Small intestine (tissue), 7 donors: ENCODE measurements around the gene SLIT1. TPM values are rescaled to one million over a fixed set of nuclear protein-coding genes. Genes with fewer than 3 reads are reported as not detected.
A peak's percentile ranks its signal among the peaks of the same experiment; 100 is the strongest.

Experiments used
- DNase-seq, 2 donors: peaks; one replicate each; pipeline versions ENCODE4 v3.0.0 to v3.0.0-alpha.2; 2013
- FAIRE-seq: peaks from 2 replicates; lab custom pipeline; 2012; peaks lifted over from hg19 to GRCh38; lab: Jason Lieb, UNC
- H3K27ac ChIP-seq, 3 donors: one replicate each; pipeline ENCODE4 v1.5.1; 2013; ENCODE audit warnings: low read length in 2 of 3, mild to moderate bottlenecking in 2 of 3, control low read depth in 1 of 3, inconsistent platforms in 1 of 3, low read depth in 1 of 3, moderate library complexity in 1 of 3
- H3K27me3 ChIP-seq, 3 donors: one replicate each; pipeline ENCODE4 v1.6.1; 2013; ENCODE audit warnings: low read length in 3 of 3, inconsistent platforms in 1 of 3; ENCODE audit not compliant: control insufficient read depth in 3 of 3, insufficient read depth in 3 of 3
- H3K36me3 ChIP-seq, 3 donors: one replicate each; pipeline ENCODE4 v1.6.1; 2013; ENCODE audit warnings: low read length in 3 of 3, inconsistent platforms in 1 of 3, low read depth in 1 of 3, mild to moderate bottlenecking in 1 of 3, moderate library complexity in 1 of 3; ENCODE audit not compliant: control insufficient read depth in 3 of 3, insufficient read depth in 2 of 3
- H3K4me1 ChIP-seq, 3 donors: one replicate each; pipeline ENCODE4 v1.6.1; 2013; ENCODE audit warnings: low read length in 2 of 3, inconsistent platforms in 1 of 3, low read depth in 1 of 3, mild to moderate bottlenecking in 1 of 3, moderate library complexity in 1 of 3; ENCODE audit not compliant: control insufficient read depth in 3 of 3, insufficient read depth in 2 of 3
- H3K4me3 ChIP-seq, 3 donors: one replicate each; pipeline ENCODE4 v1.5.1; 2013; ENCODE audit warnings: low read length in 3 of 3, control low read depth in 1 of 3, inconsistent platforms in 1 of 3, low read depth in 1 of 3, mild to moderate bottlenecking in 1 of 3, moderate library complexity in 1 of 3
- H3K9me3 ChIP-seq, 2 donors: one replicate each; pipeline ENCODE4 v1.6.1; 2013; ENCODE audit warnings: low read depth in 1 of 2, low read length in 1 of 2; ENCODE audit not compliant: control insufficient read depth in 2 of 2, insufficient read depth in 1 of 2
- WGBS, 3 donors: extraction: QIAGEN DNeasy Blood & Tissue Kit; methylation state at CpG; one replicate each; pipeline ENCODE4 v1.1.7; 2013; 5-methylcytosine and 5-hydroxymethylcytosine counted together
- polyA plus RNA-seq, 4 donors: library from polyadenylated mRNA; stranded (reverse) in 3 of 4; unstranded in 1 of 4; fragments of 200-250 nt in 3 of 4; fragments of 120-200 nt in 1 of 4; gene quantifications; one replicate each; pipeline versions ENCODE4 v1.2.1 to v1.2.3, GENCODE V29; 2013
- donor health status: healthy with polysubstance abuse.
- donor health status: control.
- donor health status: control.
- donor health status: Bipolar disorder and iron deficiency.
- donor health status: healthy.

The SLIT1 gene
- polyA plus RNA-seq, 4 donors, result under 0.01 to 0.40 (median 0.12) TPM; not detected in 1

GRCh38 chr10:97174941-97175340, 10.8 kb downstream of the SLIT1 start:
- no peak overlapping the region for H3K4me3 ChIP-seq
- DNase-seq (no peak), FAIRE-seq (no peak)
- H3K27ac ChIP-seq, result no peak overlapping the region
- H3K9me3 ChIP-seq, result no peaks in the 10 kb centered on the region
- no peaks in the 10 kb centered on the region for H3K36me3 ChIP-seq
- no peaks in the 10 kb centered on the region for H3K4me1 ChIP-seq
- H3K27me3 ChIP-seq, result peaks cover 0 to 16% (median 11%) of the 10 kb centered on the region in 3 donors

GRCh38 chr10:97174276-97174775, 11.4 kb downstream of the SLIT1 start:
- WGBS, 3 donors, result 82 to 97% (median 95%) methylated on average over 5 of the region's 5 CpGs
- no peaks in the 10 kb centered on the region for H3K4me1 ChIP-seq
- H3K4me3 ChIP-seq, result no peak overlapping the region
- H3K27ac ChIP-seq, result no peak overlapping the region
- FAIRE-seq, result no peak
- H3K36me3 ChIP-seq, result no peaks in the 10 kb centered on the region
- DNase-seq, result no peak
- peaks cover 0 to 10% (median 5%) of the 10 kb centered on the region in 3 donors for H3K27me3 ChIP-seq
- H3K9me3 ChIP-seq, result no peaks in the 10 kb centered on the region

- no peaks in the 10 kb centered on the region for H3K9me3 ChIP-seq
- no peak for FAIRE-seq
Measured at GRCh38 chr10:97173036-97173435, 12.7 kb downstream of the SLIT1 start.

GRCh38 chr10:97171001-97171400, 14.8 kb downstream of the SLIT1 start:
- Histone ChIP-seq H3K27ac (no peak overlapping the region), H3K36me3 (no peaks in the 10 kb centered on the region), H3K4me1 (no peaks in the 10 kb centered on the region), H3K9me3 (no peaks in the 10 kb centered on the region), H3K4me3 (no peak overlapping the region), H3K27me3 (no peaks in the 10 kb centered on the region)
- FAIRE-seq, result no peak
- DNase-seq, result no peak
- 67 to 83% (median 71%) methylated on average over 13 of the region's 13 CpGs for WGBS, 3 donors

More at GRCh38 chr10:97173036-97173435, 12.7 kb downstream of the SLIT1 start:
- H3K27ac ChIP-seq, result no peak overlapping the region
- no peaks in the 10 kb centered on the region for H3K4me1 ChIP-seq
- no peak for DNase-seq
- 75 to 90% (median 83%) methylated on average over 6 of the region's 6 CpGs for WGBS, 3 donors
- peaks cover 0 to 4% (median 0%) of the 10 kb centered on the region in 3 donors for H3K27me3 ChIP-seq
- H3K4me3 ChIP-seq, result no peak overlapping the region
- H3K36me3 ChIP-seq, result no peaks in the 10 kb centered on the region

- Histone ChIP-seq H3K4me1 (no peaks in the 10 kb centered on the region), H3K4me3 (no peak overlapping the region), H3K27me3 (no peaks in the 10 kb centered on the region), H3K27ac (no peak overlapping the region), H3K36me3 (no peaks in the 10 kb centered on the region), H3K9me3 (no peaks in the 10 kb centered on the region)
- peak in 1 of 2 donors; percentile 70 for DNase-seq
- no peak for FAIRE-seq
- WGBS, 3 donors, result 31 to 71% (median 49%) methylated on average over 14 of the region's 14 CpGs
Measured at GRCh38 chr10:97169911-97170693, 15.7 kb downstream of the SLIT1 start.

GRCh38 chr10:97169063-97169462, 16.7 kb downstream of the SLIT1 start:
- no peak overlapping the region for H3K4me3 ChIP-seq
- H3K36me3 ChIP-seq, result no peaks in the 10 kb centered on the region
- no peaks in the 10 kb centered on the region for H3K9me3 ChIP-seq
- WGBS, 3 donors, result 65 to 81% (median 69%) methylated on average over 5 of the region's 5 CpGs
- no peak overlapping the region for H3K27ac ChIP-seq
- FAIRE-seq (no peak), DNase-seq (no peak)
- H3K27me3 ChIP-seq, result no peaks in the 10 kb centered on the region
- no peaks in the 10 kb centered on the region for H3K4me1 ChIP-seq

GRCh38 chr10:97168645-97169044, 17.1 kb downstream of the SLIT1 start:
- no peak for DNase-seq
- 84 to 87% (median 85%) methylated on average over 2 of the region's 2 CpGs for WGBS, 3 donors
- no peaks in the 10 kb centered on the region for H3K36me3 ChIP-seq
- H3K9me3 ChIP-seq, result no peaks in the 10 kb centered on the region
- no peaks in the 10 kb centered on the region for H3K4me1 ChIP-seq
- H3K4me3 ChIP-seq, result no peak overlapping the region
- FAIRE-seq, result no peak
- H3K27ac ChIP-seq, result no peak overlapping the region
- no peaks in the 10 kb centered on the region for H3K27me3 ChIP-seq

GRCh38 chr10:97165499-97165898, 20.3 kb downstream of the SLIT1 start:
- WGBS, 3 donors, result 81 to 87% (median 83%) methylated on average over 7 to 8 of the region's 8 CpGs

More at GRCh38 chr10:97165499-97165898, 20.3 kb downstream of the SLIT1 start:
- Histone ChIP-seq H3K27me3 (no peaks in the 10 kb centered on the region), H3K36me3 (no peaks in the 10 kb centered on the region), H3K4me1 (no peaks in the 10 kb centered on the region), H3K27ac (no peak overlapping the region), H3K4me3 (no peak overlapping the region), H3K9me3 (no peaks in the 10 kb centered on the region)
- FAIRE-seq, result no peak
- DNase-seq, result no peak
